Stimulated activated CD4-positive, alpha-beta T cell treated with anti-CD3 and anti-CD28 coated beads, TNF-alpha, amount 100 ng/mL, for 24 hours (primary cell): ENCODE data around the gene MAP3K10.
"Not testable (repeated sequence)": the region's sequence is repeated elsewhere in the genome, so short reads cannot be mapped to it uniquely, and the experiment has no call there.

ENCODE experiments used
- DNase-seq, 3 experiments: peaks; one replicate each; pipeline ENCODE4 v3.0.0-alpha.2; 2020; ENCODE audit warnings: low read depth in 3 of 3

MAP3K10 gene

DNA sequence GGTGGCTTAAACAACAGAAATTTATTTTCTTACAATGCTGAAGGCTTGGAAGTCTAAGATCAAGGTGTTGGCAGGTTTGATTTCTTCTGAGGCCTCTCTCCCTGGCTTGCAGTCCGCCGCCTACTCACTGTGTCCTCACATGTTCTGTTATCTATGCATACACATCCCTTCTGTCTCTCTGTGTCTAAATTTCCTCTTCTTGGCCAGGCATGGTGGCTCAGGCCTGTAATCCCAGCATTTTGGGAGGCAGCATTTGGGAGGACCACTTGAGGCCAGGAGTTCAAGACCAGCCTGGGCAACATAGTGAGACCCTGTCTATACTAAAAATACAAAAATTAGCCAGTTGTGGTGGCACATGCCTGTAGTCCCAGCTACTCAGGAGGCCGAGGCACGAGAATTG lies 19.9 kb upstream of the MAP3K10 start:
- DNase-seq = not testable (repeated sequence)

DNA sequence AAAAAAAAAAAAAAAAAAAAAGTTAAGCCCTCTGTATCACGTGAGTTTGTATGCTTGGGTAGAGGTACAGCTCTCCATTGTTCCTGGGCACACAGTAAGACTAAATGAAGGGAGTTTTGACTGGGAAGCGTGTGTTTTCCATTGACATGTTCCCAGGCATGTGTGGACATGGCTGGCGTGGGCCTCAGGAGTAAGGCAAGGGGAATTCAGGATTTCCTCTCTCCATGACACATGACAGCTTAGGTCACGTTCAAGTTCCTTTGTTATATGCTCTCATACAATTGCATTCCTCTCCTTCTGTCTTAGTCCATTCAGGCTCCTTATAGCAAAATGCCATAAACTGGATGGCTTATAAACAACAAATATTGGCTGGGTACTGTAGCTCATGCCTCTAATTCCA lies 17.1 kb upstream of the MAP3K10 start:
- DNase-seq = no peak

DNA sequence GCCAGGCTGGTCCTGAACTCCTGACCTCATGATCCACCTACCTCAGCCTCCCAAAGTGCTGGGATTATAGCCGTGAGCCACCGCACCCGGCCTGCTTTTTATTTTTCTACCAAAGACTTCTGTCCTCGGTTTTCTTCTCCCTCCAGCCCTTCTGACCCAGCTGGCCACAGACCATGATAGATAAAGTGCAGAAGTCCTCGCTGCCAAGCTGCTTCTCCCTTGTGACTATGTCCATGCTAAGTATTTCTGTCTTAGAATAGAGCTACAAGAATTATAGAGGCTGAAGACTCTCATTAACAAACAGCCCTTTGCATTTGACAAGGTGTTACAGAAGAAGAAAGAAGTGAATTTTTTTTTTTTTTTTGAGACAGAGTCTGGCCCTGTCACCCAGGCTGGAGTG lies 15.4 kb upstream of the MAP3K10 start:
- no peak for DNase-seq

DNA sequence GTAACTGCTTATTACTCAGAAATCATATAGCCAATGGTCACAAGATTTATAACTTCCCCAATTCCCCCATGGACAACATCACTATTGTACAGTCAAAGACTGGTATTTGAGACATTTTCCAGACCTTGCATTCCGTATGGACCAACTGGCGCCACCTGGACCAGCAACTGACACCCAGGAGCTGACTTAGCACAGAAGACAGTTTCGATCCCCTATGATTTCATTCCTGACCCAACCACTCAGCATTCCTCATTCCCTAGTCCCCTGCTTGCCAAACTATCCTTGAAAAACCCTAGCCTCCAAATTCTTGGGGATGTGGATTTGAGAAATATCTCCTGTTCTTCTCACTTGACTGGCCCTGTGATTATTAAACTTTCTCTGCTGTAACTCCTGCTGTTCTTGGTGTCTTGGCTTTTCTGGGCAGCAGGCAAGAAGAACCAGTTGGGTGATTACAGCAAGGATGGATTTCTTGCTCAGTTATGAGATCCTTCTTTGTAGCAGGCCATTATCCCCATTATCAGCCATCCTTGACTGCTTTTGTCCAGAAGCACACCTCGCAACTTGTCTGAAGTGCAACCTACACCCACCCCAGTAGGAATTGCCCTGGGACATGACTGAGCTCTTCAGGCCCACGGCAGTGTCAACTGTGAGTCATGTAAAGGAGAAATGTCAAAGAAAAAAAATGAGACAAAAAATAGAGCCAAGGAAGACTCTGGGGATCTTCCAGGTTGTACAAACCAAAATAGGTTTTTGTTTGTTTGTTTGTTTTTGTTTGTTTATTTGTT lies 13.7 kb upstream of the MAP3K10 start:
- DNase-seq = no peak

DNA sequence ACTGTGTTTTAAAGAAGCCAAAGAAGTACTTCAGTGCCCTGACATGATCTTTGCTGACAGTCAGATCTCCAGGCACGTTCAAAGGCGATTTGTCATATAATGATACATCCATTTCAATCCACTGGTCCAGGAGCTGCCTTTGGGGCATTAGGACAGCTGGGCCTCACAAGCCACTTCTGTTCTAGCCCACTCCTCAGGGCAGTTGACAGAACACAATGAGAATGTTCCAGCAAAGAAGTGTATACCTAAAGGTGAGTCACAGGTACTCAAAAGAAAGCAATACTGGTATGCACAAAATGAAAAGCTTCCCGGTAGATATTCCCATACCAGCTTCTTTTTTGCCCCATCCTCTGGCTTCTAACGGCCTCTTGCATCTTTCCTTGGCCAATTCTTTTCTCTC lies 12.5 kb upstream of the MAP3K10 start:
- no peak for DNase-seq

DNA sequence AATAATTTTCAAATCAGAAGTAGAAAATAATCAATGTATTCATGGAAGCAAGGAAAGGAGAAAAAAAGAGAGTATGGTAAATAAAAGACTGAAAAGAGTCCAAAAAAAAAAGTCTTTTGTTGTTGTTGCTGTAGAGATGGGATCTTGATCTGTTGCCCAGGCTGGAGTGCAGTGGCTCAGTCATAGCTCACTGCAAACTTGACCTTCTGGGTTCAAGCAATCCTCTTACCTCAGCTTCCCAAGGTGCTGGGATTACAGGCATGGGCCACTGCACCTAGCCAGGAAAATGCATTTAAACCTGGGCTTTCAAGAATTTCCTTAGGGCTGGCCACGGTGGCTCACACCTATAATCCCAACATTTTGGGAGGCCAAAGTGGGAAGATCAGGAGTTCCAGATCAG lies 7.0 kb upstream of the MAP3K10 start:
- no peak for DNase-seq

DNA sequence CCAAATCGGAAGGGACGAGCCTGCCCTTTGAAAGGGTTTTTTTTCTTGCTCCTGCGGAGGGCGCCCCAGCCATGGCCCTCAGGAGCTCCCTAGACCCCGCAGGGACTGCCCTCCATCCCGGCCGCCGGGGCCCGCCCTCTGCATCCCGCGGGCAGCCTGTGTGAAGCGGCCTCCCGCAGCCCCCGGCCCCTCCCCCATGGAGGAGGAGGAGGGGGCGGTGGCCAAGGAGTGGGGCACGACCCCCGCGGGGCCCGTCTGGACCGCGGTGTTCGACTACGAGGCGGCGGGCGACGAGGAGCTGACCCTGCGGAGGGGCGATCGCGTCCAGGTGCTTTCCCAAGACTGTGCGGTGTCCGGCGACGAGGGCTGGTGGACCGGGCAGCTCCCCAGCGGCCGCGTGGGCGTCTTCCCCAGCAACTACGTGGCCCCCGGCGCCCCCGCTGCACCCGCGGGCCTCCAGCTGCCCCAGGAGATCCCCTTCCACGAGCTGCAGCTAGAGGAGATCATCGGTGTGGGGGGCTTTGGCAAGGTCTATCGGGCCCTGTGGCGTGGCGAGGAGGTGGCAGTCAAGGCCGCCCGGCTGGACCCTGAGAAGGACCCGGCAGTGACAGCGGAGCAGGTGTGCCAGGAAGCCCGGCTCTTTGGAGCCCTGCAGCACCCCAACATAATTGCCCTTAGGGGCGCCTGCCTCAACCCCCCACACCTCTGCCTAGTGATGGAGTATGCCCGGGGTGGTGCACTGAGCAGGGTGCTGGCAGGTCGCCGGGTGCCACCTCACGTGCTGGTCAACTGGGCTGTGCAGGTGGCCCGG lies 815 bp downstream of the MAP3K10 start:
- peak in 1 of 3 experiments; percentile 16 for DNase-seq

DNA sequence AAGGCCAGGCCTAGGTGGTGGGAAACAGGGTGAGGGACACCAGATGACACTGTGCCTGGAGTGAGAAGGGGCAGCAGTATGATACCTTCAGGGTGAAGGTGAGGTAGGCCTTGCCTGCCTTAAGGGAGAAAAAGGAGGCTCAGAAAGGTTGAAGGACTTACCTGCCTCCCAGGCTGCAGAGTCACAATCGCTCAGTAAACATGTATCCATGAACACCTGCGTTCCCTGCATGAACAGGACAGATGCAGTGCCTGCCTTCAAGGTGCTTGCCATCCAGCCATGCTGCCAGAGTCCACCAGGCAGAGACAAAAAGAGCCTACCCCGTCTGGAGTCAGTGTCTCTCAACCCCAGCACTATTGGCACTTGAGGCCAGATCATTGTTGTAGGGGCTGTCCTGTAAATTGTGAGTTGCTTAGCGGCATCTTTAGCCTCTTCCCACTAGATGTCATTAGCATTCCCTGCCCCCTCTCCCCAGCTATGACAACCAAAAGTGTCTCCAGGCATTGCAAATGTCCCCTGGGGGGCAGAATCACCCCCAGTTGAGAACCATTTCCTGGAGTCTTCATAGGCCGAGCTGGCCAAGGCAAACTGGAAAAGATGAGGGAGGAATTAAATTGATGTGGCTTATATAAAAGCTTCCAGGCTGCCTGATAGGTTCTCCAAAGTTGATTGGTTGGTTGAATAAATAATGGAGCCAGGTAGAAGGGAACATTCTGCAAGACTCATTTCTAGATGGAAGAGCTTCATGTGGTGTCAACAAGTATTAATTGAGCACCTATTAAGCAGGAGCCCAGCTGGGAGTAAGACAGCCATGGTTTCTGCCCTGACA lies 1.7 kb downstream of the MAP3K10 start:
- no peak for DNase-seq

DNA sequence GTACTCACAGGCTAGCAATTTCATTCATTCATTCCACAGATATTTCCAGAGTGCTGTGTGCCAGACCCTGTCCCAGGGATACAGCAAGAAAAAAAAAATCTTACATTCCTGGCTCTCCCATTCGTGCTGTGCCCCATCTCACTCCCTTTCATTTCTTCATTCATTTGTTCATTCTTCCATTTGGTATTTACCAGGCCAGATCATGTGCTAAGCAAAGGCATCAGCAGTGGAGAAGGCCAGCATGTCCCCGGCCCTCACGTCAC lies 2.3 kb downstream of the MAP3K10 start:
- DNase-seq = no peak

DNA sequence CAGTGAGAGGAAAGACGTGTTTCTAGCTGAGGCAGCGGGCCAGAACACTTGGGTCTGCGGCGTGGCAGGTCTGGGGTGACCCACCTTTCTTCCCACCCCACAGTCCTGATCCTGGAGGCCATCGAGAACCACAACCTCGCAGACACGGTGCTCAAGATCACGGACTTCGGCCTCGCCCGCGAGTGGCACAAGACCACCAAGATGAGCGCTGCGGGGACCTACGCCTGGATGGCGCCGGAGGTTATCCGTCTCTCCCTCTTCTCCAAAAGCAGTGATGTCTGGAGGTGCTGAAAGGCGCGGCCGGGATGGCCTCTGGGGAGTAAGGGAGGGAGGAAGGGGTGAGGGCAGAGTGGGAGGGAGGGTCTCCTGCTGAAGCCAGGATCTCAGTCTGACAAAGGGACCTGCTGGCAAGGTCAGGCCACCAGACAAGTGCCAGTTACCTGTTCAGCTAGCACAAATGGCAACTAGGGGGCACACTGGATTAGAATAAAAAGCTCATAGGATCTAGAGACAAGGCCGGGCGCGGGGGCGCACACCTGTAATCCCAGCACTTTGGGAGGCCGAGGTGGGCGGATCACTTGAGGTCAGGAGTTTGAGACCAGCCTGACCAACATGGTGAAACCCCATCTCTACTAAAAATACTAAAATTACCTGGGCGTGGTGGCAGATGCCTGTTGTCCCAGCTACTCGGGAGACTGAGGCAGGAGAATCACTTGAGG lies 7.2 kb downstream of the MAP3K10 start:
- DNase-seq = no peak

DNA sequence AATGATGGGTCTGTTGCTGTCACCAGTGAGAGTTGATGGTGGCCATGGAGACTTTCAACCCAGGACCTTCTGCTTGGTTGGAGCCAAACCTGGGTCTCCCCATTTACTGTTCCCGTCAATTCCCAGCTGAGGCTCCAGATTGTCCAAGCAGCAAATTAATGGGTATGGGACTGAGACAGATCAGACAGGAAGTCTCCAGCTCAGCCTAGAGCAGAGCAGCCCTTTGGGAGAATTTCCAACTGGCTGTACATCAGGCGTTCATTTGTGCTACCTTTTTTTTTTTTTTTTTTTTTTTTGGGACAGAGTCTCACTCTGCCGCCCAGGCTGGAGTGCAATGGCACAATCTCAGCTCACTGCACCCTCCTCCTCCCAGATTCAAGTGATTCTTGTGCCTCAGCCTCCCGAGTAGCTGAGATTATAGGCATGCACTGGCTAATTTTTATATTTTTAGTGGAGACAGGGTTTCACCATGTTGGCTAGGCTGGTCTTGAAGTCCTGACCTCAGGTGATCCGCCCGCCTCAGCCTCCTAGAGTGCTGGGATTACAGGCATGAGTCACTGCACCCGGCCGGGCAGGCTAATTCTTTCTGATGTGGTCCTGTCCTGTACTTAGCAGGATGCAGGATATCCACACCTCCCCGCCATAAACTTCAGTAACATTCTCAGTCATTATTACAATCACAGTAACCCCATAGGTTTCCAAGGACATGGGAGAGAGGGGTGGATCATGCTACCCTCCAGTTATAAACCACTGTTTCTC lies 9.3 kb downstream of the MAP3K10 start:
- DNase-seq = no peak

DNA sequence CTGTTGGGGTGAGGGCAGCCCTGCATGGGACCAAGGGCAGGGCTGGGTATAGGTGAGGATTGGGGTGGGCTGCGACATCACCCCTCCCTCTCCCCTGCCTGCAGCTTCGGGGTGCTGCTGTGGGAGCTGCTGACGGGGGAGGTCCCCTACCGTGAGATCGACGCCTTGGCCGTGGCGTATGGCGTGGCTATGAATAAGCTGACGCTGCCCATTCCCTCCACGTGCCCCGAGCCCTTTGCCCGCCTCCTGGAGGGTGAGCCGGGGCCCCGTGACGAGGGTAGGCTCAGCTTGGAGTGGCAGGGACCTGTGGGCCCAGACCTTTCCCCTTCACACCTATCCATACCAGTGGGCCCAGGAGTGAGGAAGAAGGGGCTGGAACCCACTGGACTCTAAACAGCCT lies 13.2 kb downstream of the MAP3K10 start:
- DNase-seq = no peak

DNA sequence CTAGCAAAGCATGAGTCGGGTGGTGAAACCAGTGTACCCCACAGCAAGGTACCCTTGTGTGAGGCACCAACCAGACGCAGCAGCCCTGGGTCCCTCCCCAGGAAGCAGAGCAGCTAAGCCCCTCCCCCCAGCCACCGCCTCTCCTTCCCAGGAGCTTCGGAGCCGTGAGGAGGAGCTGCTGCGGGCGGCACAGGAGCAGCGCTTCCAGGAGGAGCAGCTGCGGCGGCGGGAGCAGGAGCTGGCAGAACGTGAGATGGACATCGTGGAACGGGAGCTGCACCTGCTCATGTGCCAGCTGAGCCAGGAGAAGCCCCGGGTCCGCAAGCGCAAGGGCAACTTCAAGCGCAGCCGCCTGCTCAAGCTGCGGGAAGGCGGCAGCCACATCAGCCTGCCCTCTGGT lies 14.5 kb downstream of the MAP3K10 start:
- DNase-seq = no peak

DNA sequence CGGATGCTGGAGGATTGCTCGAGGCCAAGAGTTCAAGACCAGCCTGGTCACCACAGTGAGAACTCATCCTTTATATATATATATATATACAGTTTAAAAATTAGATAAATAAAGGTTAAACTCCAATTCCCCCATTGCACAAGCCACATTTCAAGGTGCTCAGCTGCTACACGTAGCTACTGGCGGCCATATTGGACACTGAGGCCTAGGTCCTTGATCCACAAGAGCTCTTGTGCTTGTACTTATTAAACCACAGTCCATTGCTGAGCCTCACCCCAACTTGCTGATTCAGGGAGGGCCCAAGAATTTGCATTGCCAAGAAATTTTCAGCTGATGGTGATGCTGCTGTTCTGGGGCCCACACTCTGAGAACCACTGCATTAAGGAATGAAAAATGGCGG lies 17.4 kb downstream of the MAP3K10 start:
- DNase-seq = no peak

DNA sequence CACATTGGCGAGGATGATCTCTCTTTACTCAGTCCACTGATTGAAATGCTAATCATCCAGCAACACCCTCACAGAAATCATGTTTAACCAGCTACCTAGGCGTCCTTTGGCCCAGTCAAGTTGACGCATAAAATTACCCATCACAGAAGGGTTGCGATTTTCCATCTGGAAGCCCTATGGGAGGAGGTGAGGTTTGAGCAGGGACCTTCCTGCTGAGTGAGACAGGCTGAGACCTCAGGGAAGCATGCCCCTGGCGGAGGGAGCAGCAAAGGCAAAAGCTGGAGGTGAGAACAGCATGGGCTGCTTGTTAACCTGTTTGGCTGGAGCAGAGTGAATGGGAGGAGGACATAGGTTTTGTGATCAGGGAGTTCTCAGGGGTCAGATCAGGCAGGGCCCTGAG lies 19.7 kb downstream of the MAP3K10 start:
- no peak for DNase-seq

DNA sequence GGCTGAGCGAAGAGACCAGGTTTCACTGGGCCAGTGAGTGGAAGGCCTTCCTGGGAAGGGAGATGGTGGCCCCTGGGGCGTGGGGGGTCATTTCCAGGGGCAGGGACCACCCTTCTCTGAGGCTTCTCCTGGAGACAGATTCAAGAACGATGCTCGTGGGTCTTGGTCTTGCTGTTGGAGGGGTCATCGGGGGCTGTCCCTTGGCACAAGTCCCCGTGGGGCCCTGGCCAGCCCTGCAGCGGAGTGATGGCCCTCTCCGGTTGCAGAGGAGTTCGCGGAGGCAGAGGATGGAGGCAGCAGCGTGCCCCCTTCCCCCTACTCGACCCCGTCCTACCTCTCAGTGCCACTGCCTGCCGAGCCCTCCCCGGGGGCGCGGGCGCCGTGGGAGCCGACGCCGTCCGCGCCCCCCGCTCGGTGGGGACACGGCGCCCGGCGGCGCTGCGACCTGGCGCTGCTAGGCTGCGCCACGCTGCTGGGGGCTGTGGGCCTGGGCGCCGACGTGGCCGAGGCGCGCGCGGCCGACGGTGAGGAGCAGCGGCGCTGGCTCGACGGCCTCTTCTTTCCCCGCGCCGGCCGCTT lies 22.1 kb downstream of the MAP3K10 start:
- DNase-seq = no peak

DNA sequence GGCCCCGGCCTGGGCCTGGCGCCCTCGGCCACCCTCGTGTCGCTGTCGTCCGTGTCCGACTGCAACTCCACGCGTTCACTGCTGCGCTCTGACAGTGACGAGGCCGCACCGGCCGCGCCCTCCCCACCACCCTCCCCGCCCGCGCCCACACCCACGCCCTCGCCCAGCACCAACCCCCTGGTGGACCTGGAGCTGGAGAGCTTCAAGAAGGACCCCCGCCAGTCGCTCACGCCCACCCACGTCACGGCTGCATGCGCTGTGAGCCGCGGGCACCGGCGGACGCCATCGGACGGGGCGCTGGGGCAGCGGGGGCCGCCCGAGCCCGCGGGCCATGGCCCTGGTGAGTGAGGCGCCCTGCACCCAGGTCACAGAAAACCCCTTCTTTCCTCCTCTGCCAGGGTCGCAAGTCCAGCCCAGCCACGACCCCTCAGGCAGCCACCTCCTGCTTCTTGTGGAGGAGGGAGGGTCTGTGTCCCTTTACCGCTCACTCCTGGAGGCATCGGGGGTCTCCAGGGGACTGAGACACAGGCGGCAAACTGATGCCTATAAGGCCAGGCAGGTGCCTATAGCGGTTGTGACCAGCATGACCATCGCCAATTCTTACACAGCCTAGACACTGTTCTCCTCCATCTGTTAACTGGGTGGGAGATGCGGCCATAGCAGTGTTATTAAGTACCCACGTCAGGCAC lies 22.8 kb downstream of the MAP3K10 start:
- DNase-seq = no peak

DNA sequence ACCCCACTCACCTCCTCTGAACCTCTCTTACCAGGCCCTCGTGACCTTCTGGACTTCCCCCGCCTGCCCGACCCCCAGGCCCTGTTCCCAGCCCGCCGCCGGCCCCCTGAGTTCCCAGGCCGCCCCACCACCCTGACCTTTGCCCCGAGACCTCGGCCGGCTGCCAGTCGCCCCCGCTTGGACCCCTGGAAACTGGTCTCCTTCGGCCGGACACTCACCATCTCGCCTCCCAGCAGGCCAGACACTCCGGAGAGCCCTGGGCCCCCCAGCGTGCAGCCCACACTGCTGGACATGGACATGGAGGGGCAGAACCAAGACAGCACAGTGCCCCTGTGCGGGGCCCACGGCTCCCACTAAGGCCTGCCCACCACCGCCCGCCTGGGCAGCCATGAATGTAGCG lies 23.7 kb downstream of the MAP3K10 start:
- no peak for DNase-seq

DNA sequence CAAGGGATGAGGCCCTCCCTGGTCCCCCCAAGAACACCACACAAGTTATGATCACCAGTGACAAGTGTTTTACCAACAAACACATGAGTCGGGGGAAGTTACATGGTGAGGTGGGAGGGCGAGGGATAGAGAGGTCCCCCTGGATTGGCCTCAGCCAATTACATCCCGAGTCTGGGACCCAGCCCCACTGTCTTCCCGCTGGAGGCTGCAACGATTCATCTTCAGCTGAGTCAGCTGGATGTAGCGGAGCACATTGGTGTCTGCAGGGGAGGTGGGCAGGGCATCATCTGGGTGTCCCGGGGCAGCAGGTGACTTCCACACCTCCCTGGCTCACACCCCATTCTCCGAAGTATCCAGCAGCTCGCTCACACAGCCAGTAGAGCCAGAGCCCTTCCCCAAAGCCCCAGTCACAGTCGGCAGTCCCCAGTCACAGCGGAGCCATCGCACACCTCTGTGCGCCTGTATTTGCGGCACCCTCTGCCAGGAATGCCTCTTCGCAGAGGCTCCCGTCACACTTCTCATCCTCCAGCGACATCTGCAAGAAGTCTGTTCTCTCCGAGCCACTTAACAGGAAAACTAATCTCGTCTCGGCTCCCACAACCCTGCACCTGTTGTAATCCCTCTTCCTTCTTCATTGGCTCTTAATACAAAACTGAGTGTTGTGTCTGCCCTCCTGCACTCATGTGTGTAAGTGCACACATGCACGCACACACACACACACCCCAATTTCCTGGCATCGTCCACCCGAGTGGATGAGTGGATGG lies 25.0 kb downstream of the MAP3K10 start:
- DNase-seq = no peak

DNA sequence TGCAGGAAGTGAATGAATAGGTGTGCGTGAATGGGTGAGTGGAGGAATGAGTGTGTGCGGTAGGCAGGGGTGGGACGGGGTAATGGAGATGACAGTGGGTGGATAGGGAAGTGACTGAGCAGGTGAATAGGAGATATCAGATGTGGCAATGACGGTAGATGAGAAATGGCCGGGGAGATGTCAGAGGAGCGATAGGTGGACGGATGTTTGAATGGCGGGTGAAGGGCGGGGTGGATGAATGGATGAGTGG lies 25.5 kb downstream of the MAP3K10 start:
- DNase-seq = no peak
